KMS-11 (cell line): ENCODE measurements around the gene TAB2.

ENCODE experiments used
- H2AFZ ChIP-seq: fragments of 200-600 bp; sonication (generic); 2 replicates; pipeline ENCODE4 v1.6.1; 2016; ENCODE audit warnings: antibody characterized with exemption, mixed run types, low read depth
- H3K27ac ChIP-seq: fragments of 200-600 bp; sonication (generic); 2 replicates; pipeline ENCODE4 v1.6.1; 2016; ENCODE audit warnings: mild to moderate bottlenecking, mixed run types
- H3K27me3 ChIP-seq: fragments of 200-600 bp; sonication (generic); 2 replicates; pipeline ENCODE4 v1.6.1; 2017; ENCODE audit warnings: mild to moderate bottlenecking, low read depth, mixed run types, moderate library complexity; ENCODE audit not compliant: insufficient read depth
- H3K36me3 ChIP-seq: fragments of 200-600 bp; sonication (generic); 2 replicates; pipeline ENCODE4 v1.6.1; 2017; ENCODE audit warnings: mild to moderate bottlenecking, mixed run types; ENCODE audit not compliant: insufficient read depth
- H3K4me1 ChIP-seq: fragments of 200-600 bp; sonication (generic); 2 replicates; pipeline ENCODE4 v1.6.1; 2016; ENCODE audit warnings: mild to moderate bottlenecking, low read depth, mixed run types; ENCODE audit not compliant: poor library complexity, severe bottlenecking
- H3K4me2 ChIP-seq: fragments of 200-600 bp; sonication (generic); 2 replicates; pipeline ENCODE4 v1.7.0; 2016; ENCODE audit warnings: mild to moderate bottlenecking, mixed run types
- H3K4me3 ChIP-seq: fragments of 200-600 bp; sonication (generic); IDR thresholded peaks from 2 replicates; pipeline ENCODE4 v1.6.1; 2017; ENCODE audit warnings: low read depth, low read length, mixed read lengths; ENCODE audit not compliant: insufficient read depth
- H3K79me2 ChIP-seq: fragments of 200-600 bp; sonication (generic); 2 replicates; pipeline ENCODE4 v1.6.1; 2016; ENCODE audit warnings: low read depth, mixed run types; ENCODE audit not compliant: insufficient read depth
- H3K9ac ChIP-seq: fragments of 200-600 bp; sonication (generic); 2 replicates; pipeline ENCODE4 v1.6.1; 2016; ENCODE audit warnings: mild to moderate bottlenecking, mixed run types
- H4K20me1 ChIP-seq: fragments of 200-600 bp; sonication (generic); 2 replicates; pipeline ENCODE4 v1.6.1; 2016; ENCODE audit warnings: mild to moderate bottlenecking, mixed run types; ENCODE audit not compliant: insufficient read depth
- CTCF ChIP-seq: fragments of 200-600 bp; sonication (generic); conservative IDR thresholded peaks from 2 replicates; pipeline ENCODE4 v1.6.1; 2017; ENCODE audit warnings: low read depth, mild to moderate bottlenecking, antibody characterized with exemption, low read length, moderate library complexity, mixed read lengths

The TAB2 gene

GRCh38 chr6:149314325-149314905 is 3.1 kb upstream of the TAB2 start:
- no peaks in the 10 kb centered on the region for H3K36me3 ChIP-seq
- no peak overlapping the region for H2AFZ ChIP-seq
- H3K4me2 ChIP-seq = no peak overlapping the region
- H3K79me2 ChIP-seq = peaks cover 14% of the 10 kb centered on the region; the same call in 1 of the 2 replicates
- H3K4me3 ChIP-seq = no peak overlapping the region
- H4K20me1 ChIP-seq = no peaks in the 10 kb centered on the region
- no peak overlapping the region for H3K9ac ChIP-seq
- peaks cover 17% of the 10 kb centered on the region for H3K4me1 ChIP-seq
- no peak for TF ChIP-seq CTCF
- no peaks in the 10 kb centered on the region for H3K27me3 ChIP-seq
- H3K27ac ChIP-seq = no peak overlapping the region

- TF ChIP-seq CTCF = no peak
- no peaks in the 10 kb centered on the region for H3K27me3 ChIP-seq
- peak overlapping the region; percentile 86 for H3K27ac ChIP-seq
- peak overlapping the region; percentile 86 for H3K4me2 ChIP-seq
- H2AFZ ChIP-seq = peak overlapping the region; percentile 99
- H3K36me3 ChIP-seq = no peaks in the 10 kb centered on the region
- H3K4me3 ChIP-seq = no peak overlapping the region
- H3K9ac ChIP-seq = peak overlapping the region; percentile 93
- peaks cover 26% of the 10 kb centered on the region for H3K4me1 ChIP-seq
- peaks cover 32% of the 10 kb centered on the region; the same call in 1 of the 2 replicates for H3K79me2 ChIP-seq
- H4K20me1 ChIP-seq = 0 out of 2 replicates have a peak, but pooled peaks cover 3% of the 10 kb centered on the region
Observed at GRCh38 chr6:149316108-149316727, 1.3 kb upstream of the TAB2 start.

- no peak for TF ChIP-seq CTCF
- Histone ChIP-seq H3K4me2 (peak overlapping the region; percentile 86), H3K4me3 (no peak overlapping the region), H3K27me3 (no peaks in the 10 kb centered on the region), H3K79me2 (peaks cover 40% of the 10 kb centered on the region; the same call in 1 of the 2 replicates), H3K36me3 (no peaks in the 10 kb centered on the region), H3K4me1 (peaks cover 26% of the 10 kb centered on the region), H3K27ac (peak overlapping the region; percentile 86), H2AFZ (peak overlapping the region; percentile 99), H3K9ac (peak overlapping the region; percentile 93), H4K20me1 (0 out of 2 replicates have a peak, but pooled peaks cover 3% of the 10 kb centered on the region)
Observed at GRCh38 chr6:149316740-149317643, 520 bp upstream of the TAB2 start.

- peaks cover 54% of the 10 kb centered on the region; the same call in 1 of the 2 replicates for H3K79me2 ChIP-seq
- H3K27ac ChIP-seq = no peak overlapping the region
- H4K20me1 ChIP-seq = 0 out of 2 replicates have a peak, but pooled peaks cover 3% of the 10 kb centered on the region
- no peak overlapping the region for H3K4me3 ChIP-seq
- no peaks in the 10 kb centered on the region for H3K27me3 ChIP-seq
- H3K36me3 ChIP-seq = no peaks in the 10 kb centered on the region
- no peak overlapping the region; the same call in 1 of the 2 replicates for H3K9ac ChIP-seq
- TF ChIP-seq CTCF = no peak
- peaks cover 31% of the 10 kb centered on the region for H3K4me1 ChIP-seq
- peak overlapping the region; percentile 47 for H3K4me2 ChIP-seq
- H2AFZ ChIP-seq = no peak overlapping the region
Observed at GRCh38 chr6:149318581-149319286, 1.2 kb downstream of the TAB2 start.
